HG02981 (cell line): Measurements from ENCODE around the gene PRSS36.
"Not testable (repeated sequence)": the region's sequence is repeated elsewhere in the genome, so short reads cannot be mapped to it uniquely, and the experiment has no call there.

Source experiments
- ATAC-seq: cut with Tn5 transposase; IDR thresholded peaks from one replicate; pipeline ENCODE4 v1.9.1; 2021; ENCODE audit warnings: mild to moderate bottlenecking, moderate library complexity; ENCODE audit not compliant: unreplicated experiment

PRSS36 gene

DNA sequence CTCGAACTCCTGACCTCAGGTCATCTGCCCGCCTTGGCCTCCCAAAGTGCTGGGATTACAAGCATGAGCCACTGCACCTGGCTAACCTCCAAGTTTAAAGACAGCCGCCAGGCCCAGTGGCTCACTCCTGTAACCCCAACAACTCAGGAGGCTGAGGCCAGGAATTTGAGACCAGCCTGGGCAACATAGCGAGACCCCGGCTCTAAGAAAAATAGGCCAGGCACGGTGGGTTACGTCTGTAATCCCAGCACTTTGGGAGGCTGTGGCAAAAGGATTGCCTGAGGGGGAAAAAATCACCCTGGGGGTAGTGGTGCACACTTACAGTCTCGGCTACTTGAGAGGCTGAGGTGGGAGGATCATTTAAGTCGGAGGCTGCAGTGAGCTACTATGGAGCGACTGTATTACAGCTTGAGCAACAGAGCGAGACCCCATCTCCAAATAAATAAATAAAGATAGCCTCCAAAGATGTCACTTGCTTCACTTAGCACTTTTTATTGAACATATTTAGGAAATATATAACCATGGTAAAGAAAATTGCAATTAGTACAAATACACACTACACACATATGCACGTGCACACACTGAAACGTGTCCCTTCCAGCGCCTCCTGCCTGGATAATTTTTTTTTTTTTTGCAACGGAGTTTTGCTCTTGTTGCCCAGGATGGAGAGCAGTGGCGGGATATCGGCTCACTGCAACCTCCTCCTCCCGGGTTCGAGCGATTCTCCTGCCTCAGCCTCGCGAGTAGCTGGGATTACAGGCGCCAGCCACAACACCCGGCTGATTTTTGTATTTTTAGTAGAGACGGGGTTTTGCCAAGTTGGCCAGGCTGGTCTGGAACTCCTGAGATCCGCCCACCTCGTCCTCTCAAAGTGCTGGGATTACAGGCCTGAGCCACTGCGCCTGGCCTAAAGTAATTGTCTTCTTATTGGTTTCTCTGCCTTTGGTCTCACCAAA, 43.1 kb downstream of the PRSS36 start:
- ATAC-seq = no peak

DNA sequence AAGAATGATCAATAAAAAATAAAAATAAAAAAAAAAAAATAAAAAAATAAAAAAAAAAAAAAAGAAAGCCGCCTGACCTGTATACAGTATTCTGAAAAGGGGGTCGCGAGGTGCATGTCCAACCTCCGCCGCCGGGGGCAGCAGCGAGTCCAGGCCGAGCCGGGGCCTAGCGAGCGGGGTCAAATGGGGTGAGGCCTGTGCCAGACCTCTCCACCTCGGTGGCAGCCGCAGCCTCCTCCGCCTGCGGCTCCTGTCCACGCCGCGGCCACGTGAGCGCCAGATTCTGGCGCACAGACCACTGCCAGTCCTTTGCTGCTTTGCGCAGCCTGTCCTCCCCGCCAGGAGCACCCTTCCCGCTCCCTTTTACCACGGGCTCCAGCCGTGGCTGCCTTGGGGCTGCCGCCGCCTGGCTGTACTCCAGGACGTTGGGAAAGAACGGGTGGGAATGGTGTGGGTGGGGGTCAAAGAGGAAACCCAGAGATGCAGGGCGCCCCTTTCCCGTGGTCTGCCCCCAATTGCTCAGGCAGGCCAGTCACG, 44.1 kb downstream of the PRSS36 start:
- ATAC-seq = peak; percentile 39

DNA sequence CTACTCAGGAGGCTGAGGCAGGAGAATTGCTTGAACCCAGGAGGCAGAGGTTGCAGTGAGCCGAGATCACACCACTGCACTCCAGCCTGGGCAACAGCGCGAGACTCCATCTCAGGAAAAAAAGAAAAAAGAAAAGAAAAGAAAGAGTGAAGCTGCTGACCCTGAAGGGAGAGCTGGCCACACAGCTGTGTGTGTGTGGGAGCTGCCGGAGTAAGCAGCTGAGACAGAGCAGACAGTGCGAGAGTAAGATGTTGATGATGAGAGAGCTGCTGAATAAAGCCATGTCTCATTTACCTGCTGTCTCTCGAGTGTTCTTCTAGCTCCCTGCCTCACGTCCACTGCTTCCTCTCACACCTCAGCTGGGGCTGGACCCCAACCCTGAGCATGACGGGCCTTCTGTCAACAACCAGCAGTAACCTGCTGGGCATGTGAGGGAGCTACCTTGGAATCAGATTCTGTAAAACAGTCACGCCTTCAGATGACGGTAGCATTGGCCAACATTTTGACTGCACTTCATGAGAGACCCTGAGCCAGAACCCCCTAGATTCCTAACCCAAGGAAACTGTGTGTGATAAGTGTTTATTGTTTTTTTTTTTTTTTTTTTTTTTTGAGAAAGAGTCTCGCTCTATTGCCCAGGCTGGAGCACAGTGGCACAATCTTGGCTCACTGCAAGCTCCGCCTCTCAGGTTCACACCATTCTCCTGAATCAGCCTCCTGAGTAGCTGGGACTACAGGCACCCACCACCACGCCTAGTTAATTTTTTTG, 48.8 kb downstream of the PRSS36 start:
- ATAC-seq = not testable (repeated sequence)

DNA sequence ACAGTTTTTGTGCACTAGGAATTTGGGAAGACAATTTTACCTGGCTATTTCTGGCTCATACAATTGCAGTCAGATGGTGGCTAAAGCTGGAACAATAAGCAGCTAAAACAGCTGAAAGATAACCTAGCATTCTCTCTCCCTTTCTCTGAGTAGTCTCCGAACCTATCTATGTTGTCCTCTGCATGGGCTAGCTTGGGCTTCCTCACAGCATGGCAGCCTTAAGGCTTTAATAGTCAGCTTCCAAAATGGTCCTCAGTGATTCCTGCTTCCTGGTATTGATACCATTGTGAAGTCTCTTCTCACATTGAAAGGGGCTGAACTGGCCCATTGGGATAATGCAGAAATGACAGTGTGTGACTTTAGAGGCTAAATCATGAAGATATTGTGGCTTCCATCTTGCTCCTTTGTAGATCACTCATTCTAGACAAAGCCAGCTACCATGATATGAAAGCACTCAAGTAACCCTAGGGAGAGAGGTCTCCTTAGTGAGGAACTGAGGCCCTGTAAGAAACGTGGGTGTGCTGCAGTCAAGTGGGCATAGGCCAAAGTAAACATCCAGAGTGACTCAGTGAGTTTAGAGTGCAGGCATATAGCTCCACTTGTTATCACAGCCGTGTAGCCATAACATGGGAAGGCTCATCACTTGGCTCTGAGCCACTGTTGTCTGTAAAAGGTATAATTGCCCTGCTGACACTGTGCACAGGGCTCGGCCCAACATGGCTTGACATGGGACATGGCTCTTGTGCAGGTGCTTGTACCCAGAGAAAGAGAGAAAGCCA, 49.8 kb downstream of the PRSS36 start:
- no peak for ATAC-seq

DNA sequence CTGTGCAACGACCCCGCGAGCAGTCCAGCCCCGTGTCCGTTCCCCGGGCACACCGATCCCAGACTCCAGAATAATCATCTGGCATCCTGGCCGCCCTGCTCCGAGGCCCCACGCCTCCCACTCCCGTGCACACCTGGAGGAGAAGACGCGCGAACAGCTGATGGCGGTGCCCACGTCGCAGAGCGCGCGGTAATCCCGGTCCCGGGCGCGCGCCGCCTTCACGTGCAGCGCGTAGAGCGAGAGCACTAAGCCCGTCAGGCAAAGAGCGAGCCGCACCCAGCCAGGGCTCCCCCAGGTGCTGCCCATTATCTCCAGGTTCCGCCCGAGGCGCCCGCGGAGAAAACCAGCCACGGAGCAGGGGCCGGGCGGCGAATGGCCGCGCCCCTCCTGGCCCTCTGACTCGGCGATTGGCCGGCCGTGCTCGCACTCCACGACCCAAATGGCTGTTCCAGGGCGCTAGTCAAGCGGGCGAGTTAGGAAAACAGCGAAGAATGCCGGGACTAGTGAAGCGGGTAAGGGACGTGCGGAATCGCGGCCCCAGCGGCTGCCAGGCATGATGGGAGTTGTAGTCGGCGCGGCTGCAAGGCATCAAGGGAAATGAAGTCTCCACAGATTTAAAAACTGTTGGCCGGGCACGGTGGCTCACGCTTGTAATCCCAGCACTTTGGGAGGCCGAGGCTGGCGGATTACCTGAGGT, 55.3 kb downstream of the PRSS36 start, which contains the start of gene VKORC1:
TSS of gene VKORC1 (minus strand) at position 374 of the 697 bp plus-strand sequence. CDS start at position 306, 68 bp downstream.
- peak; percentile 81 for ATAC-seq

DNA sequence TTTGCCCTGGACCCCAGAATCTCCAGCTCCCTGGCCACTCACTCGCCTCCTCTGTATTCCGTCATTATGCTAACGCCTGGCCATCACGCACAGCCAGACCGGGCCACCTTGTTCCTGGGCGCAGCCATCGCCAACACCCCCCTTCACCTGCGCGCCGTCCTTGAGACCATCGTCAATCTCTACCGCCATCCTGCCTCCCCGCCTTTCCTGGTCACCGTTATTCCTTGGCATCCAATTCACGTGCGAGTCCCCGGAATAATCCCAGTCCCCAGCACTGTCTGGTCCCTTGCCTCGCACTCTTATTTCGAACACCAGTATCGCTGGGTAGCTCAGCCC, 55.8 kb downstream of the PRSS36 start:
- ATAC-seq = no peak

DNA sequence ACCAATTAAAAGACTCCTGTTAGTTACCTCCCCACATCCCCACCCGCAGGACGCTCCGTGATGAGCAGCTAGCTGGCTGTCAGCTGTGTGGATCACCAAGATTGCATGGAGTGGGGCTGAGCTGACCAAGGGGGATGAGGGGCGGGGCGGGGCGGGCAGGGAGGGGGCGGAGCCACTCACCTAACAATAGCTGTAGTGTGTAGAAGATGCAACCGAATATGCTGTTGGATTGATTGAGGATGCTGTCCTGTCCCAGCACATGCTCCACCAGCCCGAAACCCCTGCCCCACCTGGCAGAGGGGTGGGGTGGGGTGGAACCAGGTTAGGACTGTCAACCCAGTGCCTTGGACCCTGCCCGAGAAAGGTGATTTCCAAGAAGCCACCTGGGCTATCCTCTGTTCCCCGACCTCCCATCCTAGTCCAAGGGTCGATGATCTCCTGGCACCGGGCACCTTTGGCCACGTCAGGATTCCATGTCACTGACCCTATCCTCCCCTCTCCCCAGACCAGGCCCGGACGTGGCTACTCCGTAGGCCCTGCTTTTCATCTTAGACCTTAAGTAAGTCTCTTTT, 56.6 kb downstream of the PRSS36 start:
- ATAC-seq = no peak

DNA sequence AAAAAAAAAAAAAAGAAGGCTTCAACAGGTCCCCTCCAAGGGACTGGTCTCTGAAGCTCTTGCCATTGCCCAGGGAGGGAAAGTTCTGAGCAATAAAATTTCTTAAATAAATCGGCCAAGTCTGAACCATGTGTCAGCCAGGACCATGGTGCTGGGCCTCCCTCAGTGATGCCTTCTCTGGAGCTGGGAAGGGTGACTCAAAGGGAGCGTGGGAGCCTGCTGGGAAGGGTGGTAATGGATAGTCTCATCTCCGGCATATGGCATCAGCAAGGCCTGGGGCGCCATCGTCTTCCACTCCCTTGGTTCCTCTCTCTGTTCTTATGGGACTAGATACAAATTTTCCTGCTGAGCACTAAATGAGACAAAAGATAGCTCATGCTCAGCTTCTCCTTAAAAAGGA, 57.5 kb downstream of the PRSS36 start:
- no peak for ATAC-seq

DNA sequence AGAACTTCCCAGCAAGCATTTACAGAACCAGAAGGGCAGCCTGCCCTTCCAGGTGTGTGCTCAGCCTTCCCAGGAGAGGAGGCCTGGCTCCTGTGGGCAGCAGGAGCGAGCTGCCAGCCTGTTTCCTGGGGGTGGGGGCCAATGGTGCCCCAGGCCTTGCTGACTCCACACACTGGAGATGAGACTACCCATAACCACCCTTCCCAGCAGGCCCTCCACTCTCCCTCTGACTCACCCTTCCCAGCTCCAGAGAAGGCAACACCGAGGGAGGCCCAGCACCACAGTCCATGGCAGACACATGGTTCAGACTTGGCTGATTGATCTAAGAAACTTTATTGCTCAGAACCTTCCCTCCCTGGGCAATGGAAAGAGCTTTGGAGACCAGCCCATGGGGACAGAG, 59.3 kb downstream of the PRSS36 start:
- no peak for ATAC-seq

DNA sequence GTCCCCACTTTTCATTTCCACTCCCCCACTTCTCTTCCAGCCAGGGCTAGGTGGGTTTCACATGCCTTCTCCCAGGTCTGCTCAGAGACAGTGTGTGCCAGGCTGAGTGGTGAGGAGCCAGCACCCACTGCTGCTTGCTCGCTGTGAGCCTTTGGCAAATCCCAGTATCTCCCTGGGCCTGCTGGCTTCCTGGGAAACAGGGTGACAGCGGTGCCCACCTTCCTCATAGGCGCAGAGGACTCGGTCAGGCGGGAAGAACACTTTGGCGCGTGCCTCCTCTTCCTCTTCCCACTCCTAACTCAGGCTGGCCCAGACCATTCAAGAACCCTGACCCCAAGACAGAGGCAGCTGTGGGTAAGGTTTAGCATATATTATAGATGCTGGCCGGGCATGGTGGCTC, 60.7 kb downstream of the PRSS36 start:
- ATAC-seq = no peak
